K562 (cell line): ENCODE measurements around the gene ITPR1. TPM values are rescaled to one million over a fixed set of nuclear protein-coding genes. Genes with fewer than 3 reads are reported as not detected.
A peak's percentile ranks its signal among the peaks of the same experiment; 100 is the strongest.

Experiments used
- C11orf30 ChIP-seq: fragments of 450-650 bp; IDR thresholded peaks from 2 replicates; pipeline ENCODE4 v1.6.1; 2016; ENCODE audit warnings: low read depth, mild to moderate bottlenecking
- CHD4 ChIP-seq: fragments of 200-600 bp; sonication (generic); IDR thresholded peaks from 3 replicates; pipeline ENCODE4 v1.6.1; 2012; ENCODE audit warnings: low read depth, mild to moderate bottlenecking, mixed read lengths, low read length, inconsistent platforms; ENCODE audit not compliant: insufficient read depth, insufficient replicate concordance, poor library complexity, severe bottlenecking
- ELK1 ChIP-seq: sonication (generic); formaldehyde crosslinking; IDR thresholded peaks from 2 replicates; pipeline ENCODE4 v1.8.1; 2022; ENCODE audit warnings: missing genetic modification reagents
- ESRRA ChIP-seq: fragments of 450-650 bp; IDR thresholded peaks from 2 replicates; pipeline ENCODE4 v1.6.1; 2014; ENCODE audit warnings: low read depth, mild to moderate bottlenecking, moderate library complexity, borderline replicate concordance
- EWSR1 ChIP-seq: fragments of 450-650 bp; IDR thresholded peaks from 2 replicates; pipeline ENCODE4 v1.6.1; 2018; ENCODE audit warnings: borderline replicate concordance, mild to moderate bottlenecking, low read depth, moderate library complexity; ENCODE audit not compliant: partially characterized antibody
- FOXM1 ChIP-seq, 2 experiments: fragments of 450-650 bp in 1 of 2; sonication (generic) in 1 of 2; formaldehyde crosslinking in 1 of 2; IDR thresholded peaks; 2 replicates each; pipeline versions ENCODE4 v1.6.1 to v1.9.0; 2017 to 2022; ENCODE audit warnings: low read depth in 2 of 2, mild to moderate bottlenecking in 2 of 2, missing genetic modification reagents in 1 of 2, moderate library complexity in 1 of 2
- GATAD2B ChIP-seq: fragments of 450-650 bp; IDR thresholded peaks from 2 replicates; pipeline ENCODE4 v1.6.1; 2017; ENCODE audit warnings: mild to moderate bottlenecking, borderline replicate concordance
- KDM5B ChIP-seq: fragments of 200-600 bp; sonication (generic); IDR thresholded peaks from 2 replicates; pipeline ENCODE4 v1.6.1; 2012; ENCODE audit warnings: low read depth, mild to moderate bottlenecking, moderate library complexity, low read length, control low read depth, inconsistent platforms; ENCODE audit not compliant: insufficient replicate concordance
- NKRF ChIP-seq: fragments of 450-650 bp; IDR thresholded peaks from 2 replicates; pipeline ENCODE4 v1.6.1; 2016; ENCODE audit warnings: borderline replicate concordance
- RCOR1 ChIP-seq, 2 experiments: IDR thresholded peaks; 2 replicates each; pipeline ENCODE4 v1.6.1; 2012; ENCODE audit warnings: low read depth in 2 of 2, low read length in 2 of 2, borderline replicate concordance in 1 of 2, improper control_type of control experiment in 1 of 2
- SMARCC2 ChIP-seq: fragments of 450-650 bp; IDR thresholded peaks from 2 replicates; pipeline ENCODE4 v1.6.1; 2017; ENCODE audit warnings: antibody characterized with exemption, moderate library complexity, mild to moderate bottlenecking, low read depth
- TAF9B ChIP-seq: fragments of 450-650 bp; IDR thresholded peaks from 2 replicates; pipeline ENCODE4 v1.6.1; 2018; ENCODE audit warnings: mild to moderate bottlenecking; ENCODE audit not compliant: partially characterized antibody
- ZFP1 ChIP-seq: fragments of 450-650 bp; formaldehyde crosslinking; IDR thresholded peaks from 2 replicates; pipeline ENCODE4 v1.4.0; 2020; ENCODE audit warnings: mild to moderate bottlenecking, mixed read lengths
- ZNF24 ChIP-seq: fragments of 450-650 bp; IDR thresholded peaks from 2 replicates; pipeline ENCODE4 v1.6.1; 2016
- ZNF274 ChIP-seq: IDR thresholded peaks from 2 replicates; pipeline ENCODE4 v1.6.1; 2011; ENCODE audit warnings: low read depth, mild to moderate bottlenecking, low read length, moderate library complexity, borderline replicate concordance
- polyA plus RNA-seq, 8 experiments: library from polyadenylated mRNA; depleted of rRNA in 4 of 8; stranded (reverse) in 5 of 8; unstranded in 3 of 8; fragments of >200 nt; fragmentation: Nextera tagmentation in 2 of 8; fragmentation: Illumina TruSeq in 1 of 8; extraction: Ambion mirVana in 2 of 8; extraction: Trizol in 1 of 8; gene quantifications; 2 replicates each; pipeline versions ENCODE4 v1.2.1 to v1.2.3, GENCODE V29; 2011 to 2014; ENCODE audit warnings: inconsistent platforms in 1 of 8, missing spikeins in 1 of 8
- total RNA-seq, 7 experiments: library from RNA; depleted of rRNA in 6 of 7; stranded (reverse); fragments of >200 nt in 6 of 7; fragmentation: Illumina TruSeq in 2 of 7; extraction: Trizol in 2 of 7; gene quantifications; 2 replicates each; pipeline versions ENCODE4 v1.2.1 to v1.2.3, GENCODE V29; 2011 to 2021; ENCODE audit warnings: low replicate concordance in 1 of 7
- TF ChIP-seq, protein P1 (sequence below): fragments of 250-450 bp; sonication (Bioruptor Pico); IDR thresholded peaks from 2 replicates; pipeline ENCODE4 v1.5.0; 2021
- TF ChIP-seq, protein P2 (sequence below): sonication (generic); formaldehyde crosslinking; IDR thresholded peaks from 2 replicates; pipeline ENCODE4 v1.8.1; 2023; ENCODE audit warnings: mild to moderate bottlenecking, missing genetic modification reagents, moderate library complexity
- TF ChIP-seq, protein P3 (sequence below): sonication (generic); formaldehyde crosslinking; IDR thresholded peaks from 2 replicates; pipeline ENCODE4 v1.8.0; 2022; ENCODE audit warnings: missing genetic modification reagents, mild to moderate bottlenecking, borderline replicate concordance

Gene ITPR1
- total and polyA plus RNA-seq, 9 of the 15 experiments (the other 6 are each of a cell fraction or from before 2014, with no cell fraction given), result 22.4 to 40.0 (median 27.4) TPM

DNA sequence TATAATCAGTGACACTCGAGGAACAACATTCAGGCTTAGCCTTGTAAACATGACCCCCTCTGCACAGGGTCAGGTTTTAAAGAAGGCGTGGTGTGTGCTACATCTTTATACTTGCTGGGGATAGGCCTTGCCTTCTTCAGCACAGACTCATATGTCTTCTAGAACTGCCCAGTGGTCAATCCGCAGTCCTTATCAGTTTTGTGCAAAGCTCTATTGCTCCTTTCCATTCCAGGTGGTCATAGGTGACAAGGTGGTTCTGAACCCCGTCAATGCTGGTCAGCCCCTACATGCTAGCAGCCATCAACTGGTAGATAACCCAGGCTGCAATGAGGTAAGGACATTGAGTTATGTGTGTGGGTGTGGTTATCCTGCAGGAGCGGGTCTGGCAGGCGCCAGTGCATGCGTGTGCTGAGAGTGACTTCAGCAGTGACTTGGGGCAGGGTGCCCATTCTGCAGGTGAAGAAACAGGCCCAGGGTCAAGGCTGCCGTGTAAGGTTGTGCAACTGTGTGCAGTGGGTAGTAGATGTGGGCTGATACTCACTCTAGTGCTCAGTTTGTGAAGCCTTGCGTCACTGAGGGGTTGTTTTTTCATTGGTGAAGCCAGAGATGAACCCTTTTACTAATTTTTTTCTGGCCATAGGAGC lies 150.9 kb downstream of the ITPR1 start (continued):
- TF ChIP-seq GATAD2B, result peak; percentile 80; the same call in 1 of the 2 replicates
- TF ChIP-seq SMARCC2, result peak; percentile 88; the same call in 1 of the 2 replicates
- TF ChIP-seq, protein P1, sequence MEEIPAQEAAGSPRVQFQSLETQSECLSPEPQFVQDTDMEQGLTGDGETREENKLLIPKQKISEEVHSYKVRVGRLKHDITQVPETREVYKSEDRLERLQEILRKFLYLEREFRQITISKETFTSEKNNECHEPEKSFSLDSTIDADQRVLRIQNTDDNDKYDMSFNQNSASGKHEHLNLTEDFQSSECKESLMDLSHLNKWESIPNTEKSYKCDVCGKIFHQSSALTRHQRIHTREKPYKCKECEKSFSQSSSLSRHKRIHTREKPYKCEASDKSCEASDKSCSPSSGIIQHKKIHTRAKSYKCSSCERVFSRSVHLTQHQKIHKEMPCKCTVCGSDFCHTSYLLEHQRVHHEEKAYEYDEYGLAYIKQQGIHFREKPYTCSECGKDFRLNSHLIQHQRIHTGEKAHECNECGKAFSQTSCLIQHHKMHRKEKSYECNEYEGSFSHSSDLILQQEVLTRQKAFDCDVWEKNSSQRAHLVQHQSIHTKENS (CRISPR knock-in tag), result no peak
- peak; percentile 41; the same call in 1 of the 2 replicates for TF ChIP-seq NKRF
- TF ChIP-seq, protein P2, sequence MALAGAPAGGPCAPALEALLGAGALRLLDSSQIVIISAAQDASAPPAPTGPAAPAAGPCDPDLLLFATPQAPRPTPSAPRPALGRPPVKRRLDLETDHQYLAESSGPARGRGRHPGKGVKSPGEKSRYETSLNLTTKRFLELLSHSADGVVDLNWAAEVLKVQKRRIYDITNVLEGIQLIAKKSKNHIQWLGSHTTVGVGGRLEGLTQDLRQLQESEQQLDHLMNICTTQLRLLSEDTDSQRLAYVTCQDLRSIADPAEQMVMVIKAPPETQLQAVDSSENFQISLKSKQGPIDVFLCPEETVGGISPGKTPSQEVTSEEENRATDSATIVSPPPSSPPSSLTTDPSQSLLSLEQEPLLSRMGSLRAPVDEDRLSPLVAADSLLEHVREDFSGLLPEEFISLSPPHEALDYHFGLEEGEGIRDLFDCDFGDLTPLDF (CRISPR knock-in tag), result peak; percentile 75; the same call in 1 of the 2 replicates
- TF ChIP-seq ESRRA, result peak; percentile 83
- no peak for TF ChIP-seq EWSR1
- no peak for TF ChIP-seq ZFP1 (CRISPR knock-in tag)
- peak; percentile 12; the same call in 1 of the 2 replicates for TF ChIP-seq C11orf30
- TF ChIP-seq, protein P3, sequence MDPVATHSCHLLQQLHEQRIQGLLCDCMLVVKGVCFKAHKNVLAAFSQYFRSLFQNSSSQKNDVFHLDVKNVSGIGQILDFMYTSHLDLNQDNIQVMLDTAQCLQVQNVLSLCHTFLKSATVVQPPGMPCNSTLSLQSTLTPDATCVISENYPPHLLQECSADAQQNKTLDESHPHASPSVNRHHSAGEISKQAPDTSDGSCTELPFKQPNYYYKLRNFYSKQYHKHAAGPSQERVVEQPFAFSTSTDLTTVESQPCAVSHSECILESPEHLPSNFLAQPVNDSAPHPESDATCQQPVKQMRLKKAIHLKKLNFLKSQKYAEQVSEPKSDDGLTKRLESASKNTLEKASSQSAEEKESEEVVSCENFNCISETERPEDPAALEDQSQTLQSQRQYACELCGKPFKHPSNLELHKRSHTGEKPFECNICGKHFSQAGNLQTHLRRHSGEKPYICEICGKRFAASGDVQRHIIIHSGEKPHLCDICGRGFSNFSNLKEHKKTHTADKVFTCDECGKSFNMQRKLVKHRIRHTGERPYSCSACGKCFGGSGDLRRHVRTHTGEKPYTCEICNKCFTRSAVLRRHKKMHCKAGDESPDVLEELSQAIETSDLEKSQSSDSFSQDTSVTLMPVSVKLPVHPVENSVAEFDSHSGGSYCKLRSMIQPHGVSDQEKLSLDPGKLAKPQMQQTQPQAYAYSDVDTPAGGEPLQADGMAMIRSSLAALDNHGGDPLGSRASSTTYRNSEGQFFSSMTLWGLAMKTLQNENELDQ (CRISPR knock-in tag), result no peak
- peak; percentile 32 for TF ChIP-seq KDM5B
- TF ChIP-seq ZNF24, result 0 out of 2 replicates have a peak, but pooled peaks have one; percentile 64
- TF ChIP-seq RCOR1 (IDR thresholded peaks at IDR 0.05; ENCODE audit: borderline replicate concordance in 1 of 2, low read depth in 2 of 2, low read length in 2 of 2), result peak; percentile 88 to 91; a peak in 3 of 4 replicates
- TF ChIP-seq TAF9B, result peak; percentile 57
- no peak for TF ChIP-seq ELK1 (CRISPR knock-in tag)
- TF ChIP-seq CHD4, result no peak
- peak; percentile 92 for TF ChIP-seq FOXM1 (IDR thresholded peaks at IDR 0.05; ENCODE audit: low read depth)
- no peak for TF ChIP-seq FOXM1 (CRISPR knock-in tag; IDR thresholded peaks at IDR 0.05; ENCODE audit: low read depth)
- TF ChIP-seq ZNF274, result no peak
